ENCODE data around the gene FAM47E. TPM values are rescaled to one million over a fixed set of nuclear protein-coding genes. Genes with fewer than 3 reads are reported as not detected.

Gene FAM47E
- total RNA-seq, 1 donor from 2014 or later: 1.1 TPM

DNA sequence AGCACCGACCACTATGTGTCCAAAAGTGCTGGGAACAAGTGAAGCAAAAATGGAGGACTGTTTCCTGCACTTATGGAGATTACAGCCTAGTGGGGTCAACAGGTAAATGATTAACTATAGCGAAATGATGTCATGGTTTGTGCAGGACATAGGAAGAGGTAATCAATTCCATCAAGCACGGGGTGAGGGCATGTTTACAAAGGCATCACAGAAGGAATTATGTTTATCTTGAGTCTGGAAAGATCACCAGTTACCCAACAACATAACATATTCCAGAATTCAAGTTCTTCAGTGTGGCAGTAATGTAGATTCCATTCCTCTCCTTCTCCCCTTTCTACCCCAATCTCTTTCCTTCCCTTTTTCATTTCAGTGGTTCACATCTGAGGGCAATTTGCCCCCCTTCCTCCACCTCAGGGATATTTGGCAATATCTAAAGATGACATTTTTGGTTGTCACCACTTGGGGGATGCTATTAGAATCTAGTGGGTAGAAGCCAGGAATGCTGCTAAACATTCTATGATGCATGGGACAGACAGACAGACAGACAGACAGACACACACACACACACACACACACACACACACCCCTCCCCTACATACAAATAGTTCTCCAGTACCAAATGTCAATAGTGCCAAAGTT is 24.1 kb downstream of the FAM47E start:
- H3K27me3 Mint-ChIP-seq (ENCODE audit: unreplicated experiment): no peaks in the 10 kb centered on the region
- no peak overlapping the region for H3K27ac Mint-ChIP-seq (ENCODE audit: unreplicated experiment)
- no peak for DNase-seq (ENCODE audit: low spot score)
- TF ChIP-seq, protein P1, sequence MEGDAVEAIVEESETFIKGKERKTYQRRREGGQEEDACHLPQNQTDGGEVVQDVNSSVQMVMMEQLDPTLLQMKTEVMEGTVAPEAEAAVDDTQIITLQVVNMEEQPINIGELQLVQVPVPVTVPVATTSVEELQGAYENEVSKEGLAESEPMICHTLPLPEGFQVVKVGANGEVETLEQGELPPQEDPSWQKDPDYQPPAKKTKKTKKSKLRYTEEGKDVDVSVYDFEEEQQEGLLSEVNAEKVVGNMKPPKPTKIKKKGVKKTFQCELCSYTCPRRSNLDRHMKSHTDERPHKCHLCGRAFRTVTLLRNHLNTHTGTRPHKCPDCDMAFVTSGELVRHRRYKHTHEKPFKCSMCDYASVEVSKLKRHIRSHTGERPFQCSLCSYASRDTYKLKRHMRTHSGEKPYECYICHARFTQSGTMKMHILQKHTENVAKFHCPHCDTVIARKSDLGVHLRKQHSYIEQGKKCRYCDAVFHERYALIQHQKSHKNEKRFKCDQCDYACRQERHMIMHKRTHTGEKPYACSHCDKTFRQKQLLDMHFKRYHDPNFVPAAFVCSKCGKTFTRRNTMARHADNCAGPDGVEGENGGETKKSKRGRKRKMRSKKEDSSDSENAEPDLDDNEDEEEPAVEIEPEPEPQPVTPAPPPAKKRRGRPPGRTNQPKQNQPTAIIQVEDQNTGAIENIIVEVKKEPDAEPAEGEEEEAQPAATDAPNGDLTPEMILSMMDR (IDR thresholded peaks at IDR 0.05; ENCODE audit: unreplicated experiment): no peak
- no peaks in the 10 kb centered on the region for H3K9me3 Mint-ChIP-seq (ENCODE audit: unreplicated experiment)
- no peaks in the 10 kb centered on the region for H3K4me1 Mint-ChIP-seq (ENCODE audit: unreplicated experiment)
- H3K4me3 Mint-ChIP-seq (ENCODE audit: unreplicated experiment): no peak overlapping the region
- no peaks in the 10 kb centered on the region for H3K36me3 Mint-ChIP-seq (ENCODE audit: low read depth, unreplicated experiment)

DNA sequence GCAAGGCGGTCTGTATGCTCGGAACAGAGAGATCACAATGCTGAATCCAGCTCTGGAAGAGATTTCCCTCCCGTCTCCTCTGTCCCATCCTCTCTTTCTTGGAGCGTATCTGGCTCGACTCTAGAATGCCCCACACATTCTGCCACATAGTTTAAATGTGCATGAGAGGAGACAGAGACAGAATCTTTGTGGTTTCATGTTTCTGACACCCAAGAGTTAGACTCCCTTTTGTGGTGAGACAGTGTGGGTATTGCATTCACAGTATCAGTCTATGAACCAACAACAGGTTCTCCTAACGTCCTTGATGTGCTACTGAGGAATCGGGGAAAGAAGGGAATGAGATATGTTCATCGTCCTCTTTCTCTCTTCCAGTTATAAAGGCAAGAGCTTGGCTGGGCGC is 25.3 kb downstream of the FAM47E start:
- Mint-ChIP-seq H3K27ac (ENCODE audit: unreplicated experiment) (no peak overlapping the region), H3K4me1 (ENCODE audit: unreplicated experiment) (no peaks in the 10 kb centered on the region), H3K9me3 (ENCODE audit: unreplicated experiment) (no peaks in the 10 kb centered on the region), H3K36me3 (ENCODE audit: low read depth, unreplicated experiment) (no peaks in the 10 kb centered on the region), H3K4me3 (ENCODE audit: unreplicated experiment) (no peak overlapping the region), H3K27me3 (ENCODE audit: unreplicated experiment) (no peaks in the 10 kb centered on the region)
- DNase-seq (ENCODE audit: low spot score): no peak
- TF ChIP-seq, protein P1 (IDR thresholded peaks at IDR 0.05; ENCODE audit: unreplicated experiment): no peak

DNA sequence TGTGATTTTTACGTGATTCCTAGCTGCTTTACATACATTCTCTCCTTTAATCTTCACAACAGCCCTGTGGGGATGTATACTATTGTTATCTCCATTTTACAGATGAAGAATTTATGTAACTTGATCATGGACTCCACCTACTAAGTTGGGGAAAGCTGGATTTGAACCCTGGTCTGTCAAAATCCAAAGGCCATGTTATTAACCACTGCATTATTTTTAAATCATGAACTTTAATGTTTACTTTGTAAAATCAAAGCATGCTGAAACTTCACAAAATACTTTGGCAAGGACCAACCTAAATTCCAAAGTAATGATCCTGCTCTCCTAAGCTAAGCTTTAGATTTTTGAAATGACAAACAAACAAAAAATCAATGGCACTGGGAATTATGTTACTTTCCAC is 26.1 kb downstream of the FAM47E start:
- Mint-ChIP-seq H3K9me3 (ENCODE audit: unreplicated experiment) (no peaks in the 10 kb centered on the region), H3K27ac (ENCODE audit: unreplicated experiment) (no peak overlapping the region), H3K4me3 (ENCODE audit: unreplicated experiment) (no peak overlapping the region), H3K27me3 (ENCODE audit: unreplicated experiment) (no peaks in the 10 kb centered on the region), H3K36me3 (ENCODE audit: low read depth, unreplicated experiment) (no peaks in the 10 kb centered on the region), H3K4me1 (ENCODE audit: unreplicated experiment) (no peaks in the 10 kb centered on the region)
- no peak for DNase-seq (ENCODE audit: low spot score)
- TF ChIP-seq, protein P1 (IDR thresholded peaks at IDR 0.05; ENCODE audit: unreplicated experiment): no peak

DNA sequence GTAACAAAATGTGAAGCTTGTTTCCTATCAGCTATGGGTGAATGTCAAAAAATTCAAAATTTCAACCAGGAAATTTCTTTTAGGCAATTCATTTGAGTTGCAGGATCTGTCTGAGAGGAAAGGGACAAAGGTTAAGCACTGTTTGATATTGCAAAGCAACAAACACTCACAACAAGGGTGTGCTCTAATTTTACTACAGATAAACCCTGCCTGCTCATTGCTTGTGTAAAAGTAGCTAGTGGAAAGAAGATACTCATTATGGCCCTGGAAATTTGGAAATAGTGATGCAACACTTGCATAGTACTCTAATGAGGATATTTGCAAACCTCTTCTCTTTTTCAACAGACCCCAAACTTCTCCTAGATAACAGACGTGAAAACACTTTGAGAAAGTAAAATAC is 27.1 kb downstream of the FAM47E start:
- no peaks in the 10 kb centered on the region for H3K27me3 Mint-ChIP-seq (ENCODE audit: unreplicated experiment)
- H3K9me3 Mint-ChIP-seq (ENCODE audit: unreplicated experiment): no peaks in the 10 kb centered on the region
- no peak for DNase-seq (ENCODE audit: low spot score)
- H3K27ac Mint-ChIP-seq (ENCODE audit: unreplicated experiment): no peak overlapping the region
- no peak overlapping the region for H3K4me3 Mint-ChIP-seq (ENCODE audit: unreplicated experiment)
- TF ChIP-seq, protein P1 (IDR thresholded peaks at IDR 0.05; ENCODE audit: unreplicated experiment): no peak
- no peaks in the 10 kb centered on the region for H3K4me1 Mint-ChIP-seq (ENCODE audit: unreplicated experiment)
- no peaks in the 10 kb centered on the region for H3K36me3 Mint-ChIP-seq (ENCODE audit: low read depth, unreplicated experiment)

DNA sequence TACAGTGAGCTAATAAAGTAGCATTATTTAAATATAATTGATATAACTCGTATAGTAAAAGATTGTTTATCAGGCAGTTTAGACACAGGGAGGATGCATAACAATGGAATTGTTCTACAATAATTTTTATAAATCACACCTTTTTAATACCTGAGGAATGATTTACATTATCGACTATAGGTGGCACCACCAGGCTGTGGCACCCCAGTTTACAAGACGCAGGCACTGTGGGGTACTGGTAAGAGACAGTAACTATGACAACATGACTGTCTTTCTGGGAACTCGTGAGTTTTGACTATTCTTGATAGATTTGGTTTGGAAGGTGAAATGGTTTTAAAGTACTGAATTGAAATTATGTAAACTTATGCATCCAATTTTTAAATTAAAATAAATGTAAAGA is 27.9 kb downstream of the FAM47E start:
- no peak overlapping the region for H3K27ac Mint-ChIP-seq (ENCODE audit: unreplicated experiment)
- no peak overlapping the region for H3K4me3 Mint-ChIP-seq (ENCODE audit: unreplicated experiment)
- no peaks in the 10 kb centered on the region for H3K36me3 Mint-ChIP-seq (ENCODE audit: low read depth, unreplicated experiment)
- no peaks in the 10 kb centered on the region for H3K9me3 Mint-ChIP-seq (ENCODE audit: unreplicated experiment)
- DNase-seq (ENCODE audit: low spot score): no peak
- TF ChIP-seq, protein P1 (IDR thresholded peaks at IDR 0.05; ENCODE audit: unreplicated experiment): no peak
- H3K4me1 Mint-ChIP-seq (ENCODE audit: unreplicated experiment): no peaks in the 10 kb centered on the region
- H3K27me3 Mint-ChIP-seq (ENCODE audit: unreplicated experiment): no peaks in the 10 kb centered on the region

Measured in endothelial cell (in vitro differentiated cells).